Activated naive CD8-positive, alpha-beta T cell treated with anti-CD3 and anti-CD28 coated beads, Interleukin-2, amount 10 ng/mL, durations not matched to agents 7 days and 5 days (primary cell): Measurements from ENCODE around the gene ZNF638. TPM values are rescaled to one million over a fixed set of nuclear protein-coding genes. Genes with fewer than 3 reads are reported as not detected.

Experiments used
- ATAC-seq: fragments of 150-1000 bp; cut with Tn5 transposase; one replicate; pipeline ENCODE4 v1.10.0; 2021; ENCODE audit warnings: low read depth, moderate library complexity
- POLR2A ChIA-PET: fragments of 350-600 bp; sonication (Branson Sonifier 250); formaldehyde crosslinking; loops from one replicate; lab custom pipeline; 2021; ENCODE audit warnings: antibody characterized with exemption; lab: Charles Lee
- DNase-seq: peaks from one replicate; pipeline ENCODE4 v3.0.0; 2021
- H3K27ac Mint-ChIP-seq: one replicate; pipeline ENCODE4 v1.8.0; 2022; ENCODE audit warnings: mild to moderate bottlenecking, mixed read lengths
- H3K27me3 Mint-ChIP-seq: one replicate; pipeline ENCODE4 v1.8.0; 2022; ENCODE audit warnings: mild to moderate bottlenecking, moderate library complexity, mixed read lengths
- H3K36me3 Mint-ChIP-seq: one replicate; pipeline ENCODE4 v1.8.0; 2021; ENCODE audit warnings: mild to moderate bottlenecking, mixed read lengths
- H3K4me1 Mint-ChIP-seq: one replicate; pipeline ENCODE4 v1.8.0; 2021; ENCODE audit warnings: mixed read lengths
- H3K4me3 Mint-ChIP-seq: one replicate; pipeline ENCODE4 v1.8.0; 2022; ENCODE audit warnings: mild to moderate bottlenecking, moderate library complexity, mixed read lengths
- H3K9me3 Mint-ChIP-seq: one replicate; pipeline ENCODE4 v1.8.0; 2021; ENCODE audit warnings: mixed read lengths
- total RNA-seq, 2 experiments: library from RNA; stranded (reverse); gene quantifications; one replicate each; pipeline ENCODE4 v1.2.3, GENCODE V29; 2021

ZNF638 gene
- 100 to 1,000 TPM in 1 of 2 experiments, 10 to 100 TPM in 1; 99.1 to 101 TPM for total RNA-seq

- Mint-ChIP-seq H3K27ac (peak within 1 kb of the TSS; percentile 100), H3K4me1 (peaks cover 17% of the 10 kb centered on the region), H3K4me3 (peak within 1 kb of the TSS; percentile 100), H3K9me3 (no peaks in the 10 kb centered on the region), H3K36me3 (peaks cover 14% of the 10 kb centered on the region), H3K27me3 (peaks cover 14% of the 10 kb centered on the region)
- DNase-seq = peak; percentile 95
- POLR2A ChIA-PET = interaction anchor here (0.6 to 2.6 kb wide), 10 partner anchors 8 to 1374 kb away, joined by 3 to 10 read pairs (median 4); partner anchors contain the start of genes MPHOSPH10, NAGK and PAIP2B
- ATAC-seq = peak; percentile 99
These were observed at the start of gene ZNF638 for GRCh38 chr2:71331581-71332434. TSS of gene ZNF638 (plus strand) at chr2:71331782. CDS start at chr2:71348955, 17,173 bp downstream.

GRCh38 chr2:71281950-71282349 lies 49.6 kb upstream of the ZNF638 start:
- Mint-ChIP-seq H3K4me1 (peaks cover 4% of the 10 kb centered on the region), H3K27me3 (peaks cover 60% of the 10 kb centered on the region), H3K36me3 (no peaks in the 10 kb centered on the region), H3K9me3 (no peaks in the 10 kb centered on the region), H3K27ac (no peak overlapping the region), H3K4me3 (no peak overlapping the region)
- ATAC-seq (no peak), DNase-seq (no peak)
- POLR2A ChIA-PET = no interaction called here

GRCh38 chr2:71282493-71282892 lies 49.1 kb upstream of the ZNF638 start:
- Mint-ChIP-seq H3K27ac (no peak overlapping the region), H3K4me3 (no peak overlapping the region), H3K27me3 (peaks cover 56% of the 10 kb centered on the region), H3K4me1 (peaks cover 3% of the 10 kb centered on the region), H3K36me3 (no peaks in the 10 kb centered on the region), H3K9me3 (no peaks in the 10 kb centered on the region)
- POLR2A ChIA-PET = no interaction called here
- DNase-seq = no peak
- no peak for ATAC-seq

GRCh38 chr2:71283131-71283530 lies 48.5 kb upstream of the ZNF638 start:
- Mint-ChIP-seq H3K27ac (no peak overlapping the region), H3K4me3 (no peak overlapping the region), H3K36me3 (no peaks in the 10 kb centered on the region), H3K9me3 (no peaks in the 10 kb centered on the region), H3K4me1 (no peaks in the 10 kb centered on the region), H3K27me3 (peaks cover 50% of the 10 kb centered on the region)
- no peak for DNase-seq
- ATAC-seq = no peak
- POLR2A ChIA-PET = no interaction called here

GRCh38 chr2:71285706-71286105 lies 45.9 kb upstream of the ZNF638 start:
- H3K4me3 Mint-ChIP-seq = no peak overlapping the region
- no peak overlapping the region for H3K27ac Mint-ChIP-seq
- H3K36me3 Mint-ChIP-seq = no peaks in the 10 kb centered on the region
- POLR2A ChIA-PET = no interaction called here
- no peak for DNase-seq
- H3K9me3 Mint-ChIP-seq = no peaks in the 10 kb centered on the region
- no peak for ATAC-seq
- no peaks in the 10 kb centered on the region for H3K4me1 Mint-ChIP-seq
- peaks cover 31% of the 10 kb centered on the region for H3K27me3 Mint-ChIP-seq

- DNase-seq = no peak
- Mint-ChIP-seq H3K27me3 (peaks cover 9% of the 10 kb centered on the region), H3K36me3 (no peaks in the 10 kb centered on the region)
These were observed 40.2 kb upstream of the ZNF638 start for GRCh38 chr2:71291398-71291797.

GRCh38 chr2:71292159-71292558 lies 39.4 kb upstream of the ZNF638 start:
- Mint-ChIP-seq H3K4me3 (no peak overlapping the region), H3K27me3 (peaks cover 9% of the 10 kb centered on the region), H3K9me3 (no peaks in the 10 kb centered on the region), H3K27ac (no peak overlapping the region), H3K4me1 (no peaks in the 10 kb centered on the region), H3K36me3 (no peaks in the 10 kb centered on the region)
- POLR2A ChIA-PET = no interaction called here
- DNase-seq (no peak), ATAC-seq (no peak)

More at GRCh38 chr2:71291398-71291797, 40.2 kb upstream of the ZNF638 start:
- POLR2A ChIA-PET = no interaction called here
- Mint-ChIP-seq H3K4me1 (no peaks in the 10 kb centered on the region), H3K4me3 (no peak overlapping the region), H3K27ac (no peak overlapping the region), H3K9me3 (no peaks in the 10 kb centered on the region)
- ATAC-seq = no peak

- Mint-ChIP-seq H3K9me3 (no peaks in the 10 kb centered on the region), H3K27ac (no peak overlapping the region), H3K4me1 (no peaks in the 10 kb centered on the region), H3K27me3 (peaks cover 9% of the 10 kb centered on the region), H3K4me3 (no peak overlapping the region), H3K36me3 (no peaks in the 10 kb centered on the region)
- no peak for ATAC-seq
- no peak for DNase-seq
- POLR2A ChIA-PET = interaction anchor here (1.0 kb wide), 1 partner anchor 212 kb away, joined by 4 read pairs; no protein-coding TSS in a partner anchor
These were observed 32.7 kb upstream of the ZNF638 start for GRCh38 chr2:71298914-71299313.

- no peak for ATAC-seq
These were observed 32.1 kb upstream of the ZNF638 start for GRCh38 chr2:71299507-71299906.

GRCh38 chr2:71303849-71304248 lies 27.7 kb upstream of the ZNF638 start:
- Mint-ChIP-seq H3K4me1 (no peaks in the 10 kb centered on the region), H3K27me3 (peaks cover 4% of the 10 kb centered on the region), H3K4me3 (no peak overlapping the region), H3K9me3 (no peaks in the 10 kb centered on the region), H3K36me3 (no peaks in the 10 kb centered on the region), H3K27ac (no peak overlapping the region)
- DNase-seq (no peak), ATAC-seq (no peak)
- POLR2A ChIA-PET = no interaction called here

More at GRCh38 chr2:71299507-71299906, 32.1 kb upstream of the ZNF638 start:
- POLR2A ChIA-PET = interaction anchor here (1.0 kb wide), 1 partner anchor 211 kb away, joined by 4 read pairs; no protein-coding TSS in a partner anchor
- Mint-ChIP-seq H3K4me3 (no peak overlapping the region), H3K4me1 (no peaks in the 10 kb centered on the region), H3K9me3 (no peaks in the 10 kb centered on the region), H3K36me3 (no peaks in the 10 kb centered on the region), H3K27ac (no peak overlapping the region), H3K27me3 (peaks cover 8% of the 10 kb centered on the region)
- DNase-seq = no peak

- ATAC-seq (no peak), DNase-seq (no peak)
- no peaks in the 10 kb centered on the region for H3K4me1 Mint-ChIP-seq
- POLR2A ChIA-PET = no interaction called here
- H3K36me3 Mint-ChIP-seq = no peaks in the 10 kb centered on the region
- peaks cover 7% of the 10 kb centered on the region for H3K27me3 Mint-ChIP-seq
- no peak overlapping the region for H3K4me3 Mint-ChIP-seq
- no peaks in the 10 kb centered on the region for H3K9me3 Mint-ChIP-seq
- no peak overlapping the region for H3K27ac Mint-ChIP-seq
These were observed 24.8 kb upstream of the ZNF638 start for GRCh38 chr2:71306762-71307161.

GRCh38 chr2:71313016-71313766 lies 18.4 kb upstream of the ZNF638 start:
- Mint-ChIP-seq H3K9me3 (peaks cover 8% of the 10 kb centered on the region), H3K4me3 (no peak overlapping the region), H3K27ac (no peak overlapping the region), H3K4me1 (no peaks in the 10 kb centered on the region), H3K27me3 (peaks cover 18% of the 10 kb centered on the region), H3K36me3 (no peaks in the 10 kb centered on the region)
- ATAC-seq = no peak
- DNase-seq = no peak
- POLR2A ChIA-PET = no interaction called here

GRCh38 chr2:71317060-71317459 lies 14.5 kb upstream of the ZNF638 start:
- POLR2A ChIA-PET = no interaction called here
- Mint-ChIP-seq H3K4me1 (no peaks in the 10 kb centered on the region), H3K9me3 (peaks cover 34% of the 10 kb centered on the region), H3K36me3 (peaks cover 4% of the 10 kb centered on the region), H3K27ac (no peak overlapping the region), H3K4me3 (no peak overlapping the region), H3K27me3 (peaks cover 15% of the 10 kb centered on the region)
- DNase-seq (no peak), ATAC-seq (no peak)
